Activated CD4-positive, alpha-beta T cell treated with anti-CD3 and anti-CD28 coated beads, Interleukin-2, amount 50 U/mL, for 48 hours (primary cell): Measurements from ENCODE around the gene COA1.
"Not testable (repeated sequence)": the region's sequence is repeated elsewhere in the genome, so short reads cannot be mapped to it uniquely, and the experiment has no call there.

Source experiments
- DNase-seq, 2 experiments: peaks; one replicate each; pipeline ENCODE4 v3.0.0-alpha.2; 2020

The COA1 gene

GRCh38 chr7:43726466-43726865, 2.9 kb downstream of the COA1 start:
- DNase-seq: no peak

DNA sequence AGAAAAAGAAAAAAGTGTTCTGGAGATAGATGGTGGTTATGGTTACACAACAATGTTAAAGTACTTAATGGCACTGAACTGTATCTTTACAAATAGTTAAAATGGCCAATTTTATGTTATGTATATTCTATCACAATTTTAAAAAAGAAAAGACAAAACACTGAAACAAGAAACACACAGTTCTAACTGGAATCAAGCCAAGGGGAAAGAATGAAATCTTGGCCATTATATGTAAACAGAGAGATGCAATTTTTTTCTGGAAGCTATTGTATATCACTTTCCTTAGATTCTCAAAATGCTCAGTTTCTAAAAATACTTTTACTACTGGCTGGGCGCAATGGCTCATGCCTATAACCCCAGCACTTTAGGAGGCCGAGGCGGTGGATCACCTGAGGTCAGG, 4.1 kb downstream of the COA1 start:
- DNase-seq: no peak

DNA sequence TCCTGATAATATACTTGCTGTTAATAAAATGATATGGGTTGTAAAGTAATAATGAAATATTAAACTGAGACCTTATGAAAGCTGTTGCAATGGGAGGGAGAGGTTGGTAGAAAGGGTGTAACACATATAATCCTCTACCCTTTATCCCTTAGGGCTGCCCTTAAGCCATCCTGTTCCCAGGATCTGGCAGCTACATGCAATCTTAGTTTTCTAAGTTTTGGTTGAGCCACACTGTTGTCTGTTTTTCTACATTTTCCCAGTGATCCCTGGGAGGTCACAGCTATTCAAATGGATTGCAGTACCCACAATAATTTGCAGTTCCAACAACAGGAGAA, 6.3 kb downstream of the COA1 start:
- DNase-seq: no peak

- DNase-seq: no peak
These were observed 8.0 kb downstream of the COA1 start for GRCh38 chr7:43721193-43721806.

GRCh38 chr7:43716598-43716997, 12.7 kb downstream of the COA1 start:
- no peak for DNase-seq

GRCh38 chr7:43715966-43716365, 13.4 kb downstream of the COA1 start:
- DNase-seq: not testable (repeated sequence)

DNA sequence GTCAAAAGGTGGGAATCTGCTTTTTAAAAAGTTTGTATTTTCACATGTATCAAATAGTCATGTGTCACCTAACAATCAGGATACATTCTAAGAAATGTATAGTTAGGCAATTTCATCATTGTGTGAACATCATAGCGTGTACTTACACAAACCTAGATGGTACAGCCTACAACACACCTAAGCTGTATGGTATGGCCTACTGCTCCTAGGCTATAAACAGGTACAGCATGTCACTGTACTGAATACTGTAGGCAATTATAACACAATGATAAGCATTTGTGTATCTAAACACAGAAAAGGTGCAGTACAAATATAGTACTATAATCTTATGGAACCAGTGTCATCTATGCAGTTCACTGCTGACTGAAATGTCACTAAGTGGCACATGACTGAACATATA, 17.8 kb downstream of the COA1 start:
- no peak for DNase-seq

- not testable (repeated sequence) for DNase-seq
These were observed 21.3 kb downstream of the COA1 start for GRCh38 chr7:43708055-43708454.

- no peak for DNase-seq
These were observed 25.8 kb downstream of the COA1 start for GRCh38 chr7:43703573-43703972.

- DNase-seq: no peak
These were observed 26.3 kb downstream of the COA1 start for GRCh38 chr7:43702974-43703373.

DNA sequence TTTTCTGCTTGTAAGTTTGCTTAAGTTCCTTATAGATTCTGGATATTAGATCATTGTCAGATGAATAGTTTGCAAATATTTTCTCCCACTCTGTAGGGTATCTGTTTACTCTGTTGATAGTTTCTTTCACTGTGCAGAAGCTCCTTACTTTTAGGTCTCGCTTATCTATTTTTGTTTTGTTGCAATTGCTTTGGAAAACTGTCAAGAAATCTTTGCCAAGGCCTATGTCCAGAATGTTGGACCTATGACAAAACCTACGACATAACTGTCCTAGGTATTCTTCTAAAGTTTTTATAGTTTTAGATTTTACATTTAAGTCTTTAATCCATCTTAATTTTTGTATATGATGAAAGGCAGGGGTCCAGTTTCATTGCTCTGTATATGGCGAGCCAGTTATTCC, 27.4 kb downstream of the COA1 start:
- no peak for DNase-seq

- DNase-seq: no peak
These were observed 27.8 kb downstream of the COA1 start for GRCh38 chr7:43701500-43701854.

DNA sequence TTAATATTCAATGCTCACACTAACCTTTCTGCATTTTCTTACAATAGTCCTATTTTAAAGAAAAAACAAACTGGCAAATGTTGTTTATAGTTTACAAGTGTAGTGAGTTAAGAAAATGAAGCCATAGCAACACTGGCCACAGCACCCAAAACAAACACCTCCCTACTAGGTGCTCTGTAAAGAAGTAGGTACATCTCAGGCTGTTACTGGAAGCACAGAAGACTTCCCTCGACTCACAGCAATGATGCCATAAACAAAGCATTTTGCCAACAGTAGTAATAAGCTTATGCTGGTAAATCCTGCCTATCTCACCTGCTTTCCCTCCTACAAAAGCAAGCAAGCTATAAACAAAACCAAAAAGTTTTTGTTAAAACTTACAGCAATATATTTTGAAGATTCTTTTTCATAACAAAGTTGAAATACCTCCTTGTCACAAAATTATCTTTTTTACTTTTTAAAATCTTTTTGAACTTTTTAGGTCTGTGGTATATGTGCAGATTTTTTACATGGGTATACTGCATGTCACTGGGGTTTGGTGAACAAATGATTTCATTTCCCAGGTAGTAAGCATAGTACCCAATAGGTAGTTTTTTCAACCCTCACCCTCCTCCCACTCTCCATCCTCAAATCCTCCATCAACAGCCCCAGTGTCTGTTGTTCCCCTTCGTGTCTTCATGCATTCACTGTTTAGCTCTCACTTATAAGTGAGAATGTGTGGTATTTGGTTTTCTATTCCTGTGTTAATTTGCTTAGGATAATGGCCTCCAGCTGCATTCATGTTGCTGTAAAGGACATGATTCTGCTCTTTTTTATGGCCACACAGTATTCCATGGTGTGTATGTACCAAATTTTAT, 28.4 kb downstream of the COA1 start:
- DNase-seq: no peak

- DNase-seq: no peak
These were observed 29.2 kb downstream of the COA1 start for GRCh38 chr7:43700059-43700501.

DNA sequence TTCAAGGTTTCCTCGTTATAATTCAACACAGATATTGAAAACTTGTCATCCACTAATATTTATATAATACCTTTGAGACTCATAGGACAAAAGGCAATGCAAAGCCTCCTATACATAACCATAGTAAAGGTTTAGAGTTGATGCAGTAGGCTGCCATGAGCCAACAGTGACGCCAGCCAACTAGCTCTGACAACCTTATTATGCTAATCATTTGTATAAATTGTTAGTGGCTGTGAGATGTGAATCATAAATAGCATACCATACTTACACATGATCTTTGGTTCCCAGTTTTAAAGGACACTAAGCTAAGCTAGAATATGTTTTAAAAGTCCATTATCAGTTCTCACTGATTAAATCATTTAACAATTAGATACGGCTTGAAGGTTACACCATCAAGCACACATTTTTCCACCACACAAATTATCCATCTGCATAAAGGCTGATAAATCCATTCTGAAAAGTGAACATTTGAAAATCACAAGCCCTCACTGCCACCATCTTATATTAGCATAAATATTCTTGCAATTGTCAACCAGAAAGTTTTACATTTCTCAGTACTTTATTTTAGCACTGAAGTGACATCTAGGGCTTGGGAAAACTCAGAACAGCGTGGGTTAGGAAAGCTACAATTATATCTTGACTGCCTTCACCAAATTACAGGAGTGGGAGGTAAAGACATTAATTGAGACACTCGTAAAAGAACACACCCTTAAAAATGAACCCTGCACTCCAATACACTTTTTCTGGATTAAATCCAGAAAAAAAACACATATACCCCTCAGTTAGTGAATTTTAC, 30.7 kb downstream of the COA1 start:
- no peak for DNase-seq

DNA sequence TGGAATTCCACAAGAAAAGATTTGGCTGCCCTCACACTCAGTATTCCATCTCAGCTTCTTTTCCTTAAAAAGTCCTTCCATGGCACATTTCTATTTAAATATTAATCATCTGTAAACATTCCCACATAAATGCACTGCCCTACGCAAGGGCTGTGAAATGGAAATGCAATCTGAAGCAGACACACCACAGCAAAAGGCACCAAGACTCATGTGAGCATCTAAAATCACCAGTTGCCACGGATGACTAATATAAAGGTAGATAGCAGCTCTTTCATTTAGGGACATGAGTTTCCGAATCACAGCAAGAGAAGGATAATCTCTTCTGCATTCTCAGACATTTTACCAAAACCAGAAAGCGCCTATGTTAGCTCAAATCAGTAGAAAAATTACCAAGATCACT, 31.6 kb downstream of the COA1 start:
- DNase-seq: no peak

GRCh38 chr7:43695365-43695764, 34.0 kb downstream of the COA1 start:
- DNase-seq: no peak

GRCh38 chr7:43694399-43694748, 34.9 kb downstream of the COA1 start:
- DNase-seq: no peak

DNA sequence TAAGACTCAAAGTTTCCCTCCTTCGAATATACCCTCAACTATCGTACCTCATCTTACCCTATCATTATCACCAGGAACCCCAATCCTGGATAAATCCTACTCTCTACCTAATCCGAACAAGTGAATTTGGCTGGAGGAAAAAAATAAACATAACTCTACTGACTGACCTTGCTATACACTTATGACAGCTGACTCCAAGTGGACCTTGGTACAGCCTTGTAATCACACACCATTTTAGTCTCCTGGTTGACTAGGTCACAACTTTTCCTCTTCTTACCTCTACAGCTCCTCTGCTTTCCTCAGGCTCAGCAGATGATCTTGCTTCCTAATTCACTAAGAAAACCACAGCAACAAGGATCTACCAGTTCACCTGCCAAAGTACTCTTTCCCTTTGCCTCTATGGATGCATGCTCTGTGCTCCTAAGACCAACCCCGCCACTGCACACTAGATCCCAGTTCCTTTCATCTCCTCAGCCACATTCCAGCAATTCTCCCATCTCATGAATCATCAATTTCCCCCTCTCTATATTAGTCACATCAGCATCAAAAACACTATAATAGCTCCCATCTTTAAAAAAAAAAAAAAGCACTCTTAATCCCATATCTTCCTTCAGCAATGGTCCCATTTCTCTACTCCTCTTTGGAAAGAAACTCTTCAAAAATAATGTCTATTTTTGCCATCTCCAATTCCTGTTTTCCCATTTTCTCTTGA, 35.5 kb downstream of the COA1 start:
- no peak for DNase-seq

GRCh38 chr7:43692582-43693373, 36.5 kb downstream of the COA1 start:
- no peak for DNase-seq

- DNase-seq: no peak
These were observed 37.7 kb downstream of the COA1 start for GRCh38 chr7:43691611-43692010.

GRCh38 chr7:43689115-43689514, 40.2 kb downstream of the COA1 start:
- no peak for DNase-seq

DNA sequence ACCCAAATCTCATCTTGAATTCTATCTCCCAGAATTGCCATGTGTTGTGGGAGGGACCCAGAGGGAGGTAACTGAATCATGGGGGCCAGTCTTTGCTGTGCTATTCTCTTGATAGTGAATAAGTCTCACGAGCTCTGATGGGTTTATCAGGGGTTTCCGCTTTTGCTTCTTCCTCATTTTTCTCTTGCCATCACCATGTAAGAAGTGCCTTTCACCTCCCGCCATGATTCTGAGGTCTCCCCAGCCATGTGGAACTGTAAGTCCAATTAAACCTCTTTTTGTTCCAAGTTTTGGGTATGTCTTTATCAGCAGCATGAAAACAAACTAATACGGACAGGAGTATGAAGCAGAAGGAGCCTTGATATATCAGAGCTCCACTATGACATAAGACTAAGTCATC, 41.5 kb downstream of the COA1 start:
- DNase-seq: not testable (repeated sequence)
